Measurements from ENCODE around the gene FGF2. TPM values are rescaled to one million over a fixed set of nuclear protein-coding genes. Genes with fewer than 3 reads are reported as not detected.

Gene FGF2
- total and polyA plus RNA-seq, 4 donors, result 0.52 to 1.4 (median 0.98) TPM

- no peak for TF ChIP-seq REST (IDR thresholded peaks at IDR 0.05)
Measured at GRCh38 chr4:122833999-122834398, 7.4 kb downstream of the FGF2 start (continued).

GRCh38 chr4:122836941-122837340 is 10.3 kb downstream of the FGF2 start:
- 96% methylated on average over 2 of the region's 2 CpGs for WGBS
- no peak overlapping the region for H3K9ac ChIP-seq (ENCODE audit: low read depth in 1 of 2, low read length in 2 of 2)

GRCh38 chr4:122838034-122838433 is 11.4 kb downstream of the FGF2 start:
- Histone ChIP-seq H3K27ac (ENCODE audit: low read depth in 1 of 2, low read length in 2 of 2) (no peak overlapping the region), H3K4me3 (ENCODE audit: low read depth in 1 of 3, low read length in 3 of 3) (no peak overlapping the region), H3K9ac (ENCODE audit: low read depth in 1 of 2, low read length in 2 of 2) (no peak overlapping the region), H3K4me1 (ENCODE audit: control insufficient read depth in 4 of 4, insufficient read depth in 4 of 4, low read length in 3 of 4) (peaks cover 0 to 6% (median 1%) of the 10 kb centered on the region in 4 donors), H3K9me3 (ENCODE audit: control insufficient read depth in 4 of 4, low read length in 3 of 4) (no peaks in the 10 kb centered on the region), H3K36me3 (ENCODE audit: control insufficient read depth in 4 of 4, insufficient read depth in 3 of 4, low read depth in 1 of 4, low read length in 3 of 4) (no peaks in the 10 kb centered on the region), H3K27me3 (ENCODE audit: control insufficient read depth in 4 of 4, insufficient read depth in 4 of 4, low read length in 3 of 4) (no peaks in the 10 kb centered on the region)
- TF ChIP-seq FOXA1 (IDR thresholded peaks at IDR 0.05) (no peak), HNF4G (IDR thresholded peaks at IDR 0.05) (no peak)
- DNase-seq (ENCODE audit: low spot score), result no peak
- WGBS, result 64% methylated on average over 1 of the region's 1 CpG

More at GRCh38 chr4:122836941-122837340, 10.3 kb downstream of the FGF2 start:
- TF ChIP-seq ATF3 (IDR thresholded peaks at IDR 0.05) (no peak), EGR1 (IDR thresholded peaks at IDR 0.05; ENCODE audit: low read depth in 2 of 2) (no peak), CTCF (IDR thresholded peaks at IDR 0.05; ENCODE audit: low read depth, low read length, missing input control) (no peak), JUND (IDR thresholded peaks at IDR 0.05) (no peak), YY1 (IDR thresholded peaks at IDR 0.05) (no peak), MAX (IDR thresholded peaks at IDR 0.05) (no peak), RXRA (IDR thresholded peaks at IDR 0.05) (no peak)
- H3K4me1 ChIP-seq (ENCODE audit: control insufficient read depth in 4 of 4, insufficient read depth in 4 of 4, low read length in 3 of 4), result no peaks in the 10 kb centered on the region
- H3K4me3 ChIP-seq (ENCODE audit: low read depth in 1 of 3, low read length in 3 of 3), result no peak overlapping the region
- H3K36me3 ChIP-seq (ENCODE audit: control insufficient read depth in 4 of 4, insufficient read depth in 3 of 4, low read depth in 1 of 4, low read length in 3 of 4), result no peaks in the 10 kb centered on the region
- DNase-seq (ENCODE audit: low spot score), result no peak
- no peaks in the 10 kb centered on the region for H3K9me3 ChIP-seq (ENCODE audit: control insufficient read depth in 4 of 4, low read length in 3 of 4)
- H3K27me3 ChIP-seq (ENCODE audit: control insufficient read depth in 4 of 4, insufficient read depth in 4 of 4, low read length in 3 of 4), result no peaks in the 10 kb centered on the region
- H3K27ac ChIP-seq (ENCODE audit: low read depth in 1 of 2, low read length in 2 of 2), result no peak overlapping the region

- H3K36me3 ChIP-seq (ENCODE audit: control insufficient read depth in 4 of 4, insufficient read depth in 3 of 4, low read depth in 1 of 4, low read length in 3 of 4), result no peaks in the 10 kb centered on the region
- H3K9me3 ChIP-seq (ENCODE audit: control insufficient read depth in 4 of 4, low read length in 3 of 4), result no peaks in the 10 kb centered on the region
- 81% methylated on average over 1 of the region's 1 CpG for WGBS
- H3K27me3 ChIP-seq (ENCODE audit: control insufficient read depth in 4 of 4, insufficient read depth in 4 of 4, low read length in 3 of 4), result no peaks in the 10 kb centered on the region
- no peak overlapping the region for H3K9ac ChIP-seq (ENCODE audit: low read depth in 1 of 2, low read length in 2 of 2)
- H3K4me1 ChIP-seq (ENCODE audit: control insufficient read depth in 4 of 4, insufficient read depth in 4 of 4, low read length in 3 of 4), result peaks cover 0 to 8% (median 3%) of the 10 kb centered on the region in 4 donors
- H3K4me3 ChIP-seq (ENCODE audit: low read depth in 1 of 3, low read length in 3 of 3), result no peak overlapping the region
- H3K27ac ChIP-seq (ENCODE audit: low read depth in 1 of 2, low read length in 2 of 2), result no peak overlapping the region
- no peak for TF ChIP-seq MAX (IDR thresholded peaks at IDR 0.05)
- TF ChIP-seq FOXA1 (IDR thresholded peaks at IDR 0.05), result no peak
- TF ChIP-seq HNF4A (conservative IDR thresholded peaks at IDR 0.05), result no peak
- no peak for TF ChIP-seq HNF4G (IDR thresholded peaks at IDR 0.05)
- no peak for TF ChIP-seq FOXA2 (IDR thresholded peaks at IDR 0.05)
- no peak for TF ChIP-seq CTCF (IDR thresholded peaks at IDR 0.05; ENCODE audit: low read depth, low read length, missing input control)
- no peak for DNase-seq (ENCODE audit: low spot score)
Measured at GRCh38 chr4:122842392-122842791, 15.8 kb downstream of the FGF2 start.

Measured in liver (tissue), 9 donors.